B cell (primary cell): Measurements from ENCODE around the gene METTL8. TPM values are rescaled to one million over a fixed set of nuclear protein-coding genes. Genes with fewer than 3 reads are reported as not detected.

Experiments
- ATAC-seq: fragments of 200-7000 bp; cut with Tn5 transposase; one replicate; pipeline ENCODE4 v1.10.0; 2021; ENCODE audit warnings: low read depth, mild to moderate bottlenecking, moderate number of reproducible peaks, moderate library complexity
- CTCF ChIA-PET: fragments of 350-600 bp; sonication (Branson Sonifier 250); formaldehyde crosslinking; loops from one replicate; lab custom pipeline; 2021; ENCODE audit warnings: antibody characterized with exemption, inconsistent platforms; lab: Charles Lee
- POLR2A ChIA-PET: fragments of 350-600 bp; sonication (Branson Sonifier 250); formaldehyde crosslinking; loops from one replicate; lab custom pipeline; 2021; ENCODE audit warnings: antibody characterized with exemption; lab: Charles Lee
- DNase-seq: peaks from one replicate; pipeline ENCODE4 v3.0.0; 2013
- H2AFZ ChIP-seq: 2 replicates; pipeline ENCODE4 v1.6.1; 2012; ENCODE audit warnings: mild to moderate bottlenecking, low read depth, low read length; ENCODE audit not compliant: insufficient read depth, poor library complexity, severe bottlenecking
- H3K27ac ChIP-seq, 2 donors: 1 replicate in 1 of 2; 2 replicates in 1 of 2; pipeline ENCODE4 v1.5.1; 2012 to 2013; ENCODE audit warnings: low read length in 2 of 2, mild to moderate bottlenecking in 2 of 2, moderate library complexity in 1 of 2
- H3K27me3 ChIP-seq, 4 experiments: fragments of 200-600 bp in 1 of 4; sonication (generic) in 1 of 4; replicated peaks in 1 of 4; 1 replicate in 2 of 4; 2 replicates in 2 of 4; pipeline versions ENCODE4 v1.6.1 to v1.7.0; 2013 to 2016; ENCODE audit warnings: low read length in 3 of 4, mild to moderate bottlenecking in 2 of 4, mixed read lengths in 1 of 4, moderate library complexity in 1 of 4; ENCODE audit not compliant: insufficient read depth in 4 of 4, control insufficient read depth in 3 of 4; ENCODE audit errors: control extremely low read depth in 1 of 4
- H3K36me3 ChIP-seq, 2 experiments: replicated peaks in 1 of 2; 1 replicate in 1 of 2; 2 replicates in 1 of 2; pipeline versions ENCODE4 v1.6.1 to v1.7.1; 2013; ENCODE audit warnings: low read length in 1 of 2; ENCODE audit not compliant: insufficient read depth in 2 of 2, control insufficient read depth in 1 of 2; ENCODE audit errors: control extremely low read depth in 1 of 2, extremely low read depth in 1 of 2
- H3K4me1 ChIP-seq, 2 donors: fragments of 200-600 bp in 1 of 2; sonication (generic) in 1 of 2; 1 replicate in 1 of 2; 2 replicates in 1 of 2; pipeline versions ENCODE4 v1.5.1 to v1.6.1; 2013 to 2017; ENCODE audit warnings: low read length in 2 of 2; ENCODE audit not compliant: control insufficient read depth in 2 of 2, insufficient read depth in 2 of 2
- H3K4me2 ChIP-seq: replicated peaks from 2 replicates; pipeline ENCODE3; 2012; ENCODE audit warnings: mild to moderate bottlenecking, low read depth, low read length; ENCODE audit not compliant: poor library complexity, severe bottlenecking
- H3K4me3 ChIP-seq, 5 experiments: fragments of 200-600 bp in 1 of 5; sonication (generic) in 1 of 5; 1 replicate in 3 of 5; 2 replicates in 2 of 5; pipeline versions ENCODE4 v1.5.1 to v1.7.0; 2011 to 2016; ENCODE audit warnings: low read length in 4 of 5, mild to moderate bottlenecking in 4 of 5, low read depth in 2 of 5, control low read depth in 1 of 5, moderate library complexity in 1 of 5; ENCODE audit not compliant: insufficient read depth in 1 of 5; ENCODE audit errors: control extremely low read depth in 1 of 5, extremely low read depth in 1 of 5
- H3K79me2 ChIP-seq: fragments of 200-600 bp; sonication (generic); one replicate; pipeline ENCODE4 v1.6.0; 2016; ENCODE audit warnings: low read length; ENCODE audit not compliant: control insufficient read depth, insufficient read depth
- H3K9ac ChIP-seq: fragments of 200-600 bp; sonication (generic); 2 replicates; pipeline ENCODE4 v1.6.1; 2017; ENCODE audit warnings: mild to moderate bottlenecking, low read length, moderate library complexity
- H3K9me3 ChIP-seq, 3 donors: one replicate each; pipeline versions ENCODE4 v1.6.1 to v1.7.1; 2013; ENCODE audit warnings: low read length in 2 of 3; ENCODE audit not compliant: control insufficient read depth in 2 of 3, insufficient read depth in 1 of 3; ENCODE audit errors: control extremely low read depth in 1 of 3
- H4K20me1 ChIP-seq: 2 replicates; pipeline ENCODE4 v1.6.0; 2012; ENCODE audit warnings: mild to moderate bottlenecking, low read length; ENCODE audit not compliant: insufficient read depth, control insufficient read depth, poor library complexity, severe bottlenecking
- H3K27ac Mint-ChIP-seq: one replicate; pipeline ENCODE4 v1.8.0; 2021; ENCODE audit warnings: mixed read lengths
- H3K27me3 Mint-ChIP-seq: one replicate; pipeline ENCODE4 v1.8.0; 2021; ENCODE audit warnings: mixed read lengths
- H3K4me1 Mint-ChIP-seq: one replicate; pipeline ENCODE4 v1.8.0; 2021; ENCODE audit warnings: mixed read lengths
- H3K4me3 Mint-ChIP-seq: one replicate; pipeline ENCODE4 v1.8.0; 2021; ENCODE audit warnings: mixed read lengths
- H3K9me3 Mint-ChIP-seq: one replicate; pipeline ENCODE4 v1.8.0; 2022; ENCODE audit warnings: mixed read lengths; ENCODE audit not compliant: insufficient read depth
- EZH2 ChIP-seq: IDR thresholded peaks from 2 replicates; pipeline ENCODE4 v1.6.1; 2012; ENCODE audit warnings: borderline replicate concordance, low read depth, mild to moderate bottlenecking, moderate library complexity, low read length; ENCODE audit not compliant: insufficient read depth, poor library complexity, severe bottlenecking
- WGBS: methylation state at CpG from one replicate; pipeline ENCODE4 v1.1.5; 2013; ENCODE audit warnings: missing lambda C conversion rate; ENCODE audit not compliant: insufficient coverage; 5-methylcytosine and 5-hydroxymethylcytosine counted together
- intact Hi-C: fragments of 100-400 bp; cut with micrococcal nuclease; formaldehyde crosslinking; loops from one replicate; pipeline ENCODE4 v1.10.0; 2022
- polyA plus RNA-seq: library from polyadenylated mRNA; depleted of rRNA; stranded (reverse); fragments of >200 nt; gene quantifications from 2 replicates; pipeline ENCODE4 v1.2.3, GENCODE V29; 2012
- total RNA-seq, 2 donors: library from RNA; stranded (reverse); fragments of 120-200 nt in 1 of 2; gene quantifications; 1 replicate in 1 of 2; 2 replicates in 1 of 2; pipeline versions ENCODE4 v1.2.3 to v1.2.4, GENCODE V29; 2013 to 2022
- TF ChIP-seq, protein P1 (sequence below): fragments of 200-600 bp; IDR thresholded peaks from one replicate; pipeline ENCODE4 v1.8.0; 2022; ENCODE audit warnings: antibody characterized with exemption, mild to moderate bottlenecking

The METTL8 gene
- total and polyA plus RNA-seq, 2 donors (not counting 1 experiment from before 2014, with no cell fraction given): 20.8 to 57.8 TPM

DNA sequence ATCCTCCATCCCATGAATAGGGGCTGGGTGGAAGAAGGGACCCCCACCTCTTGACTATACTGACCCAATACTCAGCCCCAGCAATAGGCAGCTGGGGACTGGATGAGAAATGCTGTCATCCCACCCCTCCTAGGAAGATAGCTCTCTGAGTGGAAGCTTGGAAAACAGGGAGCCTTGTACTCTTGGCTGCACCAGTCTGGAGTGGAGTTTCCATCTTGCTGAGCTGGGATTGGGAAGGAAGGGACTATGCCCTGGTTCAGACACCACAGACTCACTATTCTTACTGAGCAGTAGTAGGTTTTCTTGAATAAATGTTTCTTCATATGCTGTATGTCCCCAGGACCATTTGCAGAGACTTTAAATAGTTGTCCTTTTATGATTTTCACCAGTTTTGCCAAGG is 7.7 kb upstream of the METTL8 start:
- no peaks in the 10 kb centered on the region for H3K4me1 ChIP-seq
- TF ChIP-seq EZH2: no peak
- TF ChIP-seq, protein P1, sequence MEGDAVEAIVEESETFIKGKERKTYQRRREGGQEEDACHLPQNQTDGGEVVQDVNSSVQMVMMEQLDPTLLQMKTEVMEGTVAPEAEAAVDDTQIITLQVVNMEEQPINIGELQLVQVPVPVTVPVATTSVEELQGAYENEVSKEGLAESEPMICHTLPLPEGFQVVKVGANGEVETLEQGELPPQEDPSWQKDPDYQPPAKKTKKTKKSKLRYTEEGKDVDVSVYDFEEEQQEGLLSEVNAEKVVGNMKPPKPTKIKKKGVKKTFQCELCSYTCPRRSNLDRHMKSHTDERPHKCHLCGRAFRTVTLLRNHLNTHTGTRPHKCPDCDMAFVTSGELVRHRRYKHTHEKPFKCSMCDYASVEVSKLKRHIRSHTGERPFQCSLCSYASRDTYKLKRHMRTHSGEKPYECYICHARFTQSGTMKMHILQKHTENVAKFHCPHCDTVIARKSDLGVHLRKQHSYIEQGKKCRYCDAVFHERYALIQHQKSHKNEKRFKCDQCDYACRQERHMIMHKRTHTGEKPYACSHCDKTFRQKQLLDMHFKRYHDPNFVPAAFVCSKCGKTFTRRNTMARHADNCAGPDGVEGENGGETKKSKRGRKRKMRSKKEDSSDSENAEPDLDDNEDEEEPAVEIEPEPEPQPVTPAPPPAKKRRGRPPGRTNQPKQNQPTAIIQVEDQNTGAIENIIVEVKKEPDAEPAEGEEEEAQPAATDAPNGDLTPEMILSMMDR: no peak
- no peak overlapping the region for H3K4me2 ChIP-seq
- no peak overlapping the region for H3K4me3 Mint-ChIP-seq
- no peaks in the 10 kb centered on the region for H4K20me1 ChIP-seq
- intact Hi-C loops: no loop called here
- H2AFZ ChIP-seq: no peak overlapping the region
- ATAC-seq (no peak), DNase-seq (no peak)
- H3K9me3 ChIP-seq: no peaks in the 10 kb centered on the region
- ChIA-PET CTCF (interaction anchor here (0.7 kb wide), 1 partner anchor 14 kb away, joined by 3 read pairs; no protein-coding TSS in a partner anchor), POLR2A (no interaction called here)
- no peaks in the 10 kb centered on the region for H3K27me3 ChIP-seq
- no peak overlapping the region for H3K27ac ChIP-seq
- no peak overlapping the region for H3K27ac Mint-ChIP-seq
- peaks cover 55% of the 10 kb centered on the region for H3K79me2 ChIP-seq
- H3K9ac ChIP-seq: no peak overlapping the region
- H3K4me1 Mint-ChIP-seq: no peaks in the 10 kb centered on the region
- no peaks in the 10 kb centered on the region for H3K27me3 Mint-ChIP-seq
- no peaks in the 10 kb centered on the region for H3K9me3 Mint-ChIP-seq
- no peak overlapping the region for H3K4me3 ChIP-seq
- H3K36me3 ChIP-seq: peaks cover 8 to 54% of the 10 kb centered on the region in 2 experiments

DNA sequence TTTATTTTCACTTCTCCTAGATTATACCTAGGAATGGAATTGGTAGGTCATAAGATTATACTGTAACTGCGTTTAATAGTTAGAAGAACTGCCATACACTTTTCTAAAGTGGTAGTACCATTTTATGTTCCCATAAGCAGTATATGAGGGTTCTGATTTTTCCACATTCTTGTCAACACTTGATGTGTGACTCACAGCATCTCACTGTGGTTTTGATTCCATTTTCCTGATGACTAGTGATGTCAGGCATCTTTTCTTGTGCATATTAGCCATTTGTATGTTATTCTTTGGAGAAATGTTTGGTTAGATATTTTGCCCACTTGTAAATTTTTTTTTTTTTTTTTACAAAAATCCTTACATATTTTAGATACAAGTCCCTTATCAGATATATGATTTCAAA is 2.5 kb upstream of the METTL8 start:
- Mint-ChIP-seq H3K27ac (no peak overlapping the region), H3K27me3 (no peaks in the 10 kb centered on the region), H3K4me1 (peaks cover 24% of the 10 kb centered on the region), H3K4me3 (no peak overlapping the region), H3K9me3 (no peaks in the 10 kb centered on the region)
- DNase-seq (no peak), ATAC-seq (no peak)
- H3K4me1 ChIP-seq: peaks cover 7 to 10% of the 10 kb centered on the region in 2 donors
- H3K9ac ChIP-seq: no peak overlapping the region
- peaks cover 10 to 35% of the 10 kb centered on the region in 2 experiments for H3K36me3 ChIP-seq
- no CpG with 5 or more reads among the region's 1 CpG for WGBS
- POLR2A ChIA-PET: no interaction called here
- CTCF ChIA-PET: no interaction called here
- TF ChIP-seq, protein P1: no peak
- TF ChIP-seq EZH2: no peak
- H3K4me3 ChIP-seq: no peak overlapping the region
- no peak overlapping the region for H2AFZ ChIP-seq
- no peak overlapping the region for H3K27ac ChIP-seq
- H4K20me1 ChIP-seq: no peaks in the 10 kb centered on the region
- intact Hi-C loops: loop anchor here (10.0 kb wide), 1 partner anchor 1862 kb away; the partner anchor contains the start of gene FASTKD1
- peaks cover 51% of the 10 kb centered on the region for H3K79me2 ChIP-seq
- no peaks in the 10 kb centered on the region for H3K27me3 ChIP-seq
- H3K9me3 ChIP-seq: peaks cover under 1 to 6% (median 1%) of the 10 kb centered on the region in 3 donors
- no peak overlapping the region for H3K4me2 ChIP-seq
